Measurements from ENCODE around the gene SRPX.
A peak's percentile ranks its signal among the peaks of the same experiment; 100 is the strongest.

SRPX gene

DNA sequence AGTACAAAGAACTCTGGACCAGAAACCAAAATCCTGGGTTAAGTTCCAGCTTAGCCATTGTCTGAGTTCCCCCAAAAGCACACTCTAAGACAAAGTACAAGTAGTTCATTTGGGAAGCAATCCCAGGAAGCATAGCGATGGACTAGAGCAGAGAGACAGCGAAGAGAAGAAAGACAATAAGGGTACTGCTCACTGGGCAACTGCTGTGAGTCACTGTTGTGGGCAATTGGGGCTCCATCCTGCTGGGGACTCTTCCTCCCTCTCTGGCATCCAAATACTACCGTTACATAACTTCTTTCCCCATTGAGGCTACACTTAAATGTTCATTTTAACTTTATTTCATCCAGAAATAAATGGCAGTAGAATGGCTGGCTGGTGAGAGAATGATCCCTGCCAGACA, 14.1 kb downstream of the SRPX start:
- no peak for DNase-seq

DNA sequence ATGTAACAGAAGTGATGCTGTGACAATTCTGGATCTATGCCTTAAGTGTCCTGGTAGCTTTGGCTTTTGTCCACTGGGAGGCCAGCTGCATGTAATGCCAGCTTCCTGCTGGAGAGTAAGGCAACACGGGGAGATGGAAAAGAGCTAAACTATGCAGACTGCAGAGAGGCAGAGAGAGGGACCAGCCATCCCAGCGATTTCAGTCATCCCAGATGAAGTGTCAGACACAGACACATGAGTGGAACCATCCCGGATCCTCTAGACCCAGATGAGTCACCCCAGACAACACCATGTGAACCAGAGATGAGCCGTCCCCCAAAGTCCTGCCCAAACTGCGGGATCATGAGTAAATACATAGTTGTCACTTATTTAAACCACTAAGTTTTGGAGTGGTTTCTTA, 14.6 kb downstream of the SRPX start:
- DNase-seq = no peak

DNA sequence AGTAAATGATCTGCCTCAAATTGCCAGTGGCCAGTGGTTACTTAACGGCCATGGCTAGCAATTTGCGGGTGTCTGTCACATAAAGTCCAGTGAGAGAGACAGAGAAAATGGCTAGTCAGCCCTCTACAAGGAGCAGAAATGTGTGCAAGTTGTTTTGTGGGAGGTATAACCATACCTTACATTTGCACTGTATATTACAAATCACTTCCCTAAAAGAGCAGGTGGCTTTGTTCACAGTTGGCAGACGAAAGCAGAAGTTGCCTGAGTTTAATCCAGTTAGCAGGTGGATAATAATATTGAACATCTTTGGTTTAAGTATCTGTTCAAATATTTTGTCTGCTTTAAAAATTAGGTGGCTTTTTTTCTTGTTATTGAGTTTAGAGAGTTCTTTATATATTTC, 15.6 kb downstream of the SRPX start:
- no peak for DNase-seq

DNA sequence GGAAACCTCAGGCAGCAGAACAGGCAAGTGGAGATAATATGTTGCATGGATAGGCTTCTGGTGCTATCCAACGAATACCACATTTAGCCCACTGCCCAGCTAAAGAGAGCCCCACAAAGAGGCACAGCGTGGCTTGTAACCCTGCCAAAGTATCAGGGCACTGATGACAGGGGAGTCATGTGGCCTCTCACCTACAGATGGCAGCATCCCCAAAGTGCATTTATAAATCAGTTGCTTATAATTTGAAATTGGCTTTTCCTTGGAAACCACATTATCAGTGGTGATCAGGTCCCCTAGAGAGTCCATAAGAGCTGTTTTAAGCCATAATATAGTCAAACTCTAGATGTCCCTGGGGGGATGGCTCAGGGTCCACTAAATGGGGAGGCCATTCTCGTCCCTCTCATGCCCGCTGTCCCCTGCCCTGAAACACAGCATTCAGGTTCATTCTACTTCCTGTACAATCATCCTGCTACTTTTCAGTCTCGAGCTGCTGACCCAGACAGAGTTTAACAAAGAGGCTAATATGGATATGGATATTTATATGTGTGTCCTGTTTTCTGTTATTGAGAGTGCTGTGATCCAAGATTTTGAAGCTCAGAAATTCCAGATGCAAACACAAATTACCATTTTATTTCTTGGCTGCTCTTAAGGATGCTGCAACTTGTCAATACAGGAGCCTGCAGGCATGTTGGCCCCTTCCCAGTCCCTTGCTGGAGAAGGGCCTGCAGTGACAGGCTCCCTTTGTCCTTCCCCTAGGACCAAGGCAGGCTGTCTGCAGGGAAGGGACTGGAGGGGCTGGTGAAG, 28.5 kb downstream of the SRPX start:
- no peak for DNase-seq

DNA sequence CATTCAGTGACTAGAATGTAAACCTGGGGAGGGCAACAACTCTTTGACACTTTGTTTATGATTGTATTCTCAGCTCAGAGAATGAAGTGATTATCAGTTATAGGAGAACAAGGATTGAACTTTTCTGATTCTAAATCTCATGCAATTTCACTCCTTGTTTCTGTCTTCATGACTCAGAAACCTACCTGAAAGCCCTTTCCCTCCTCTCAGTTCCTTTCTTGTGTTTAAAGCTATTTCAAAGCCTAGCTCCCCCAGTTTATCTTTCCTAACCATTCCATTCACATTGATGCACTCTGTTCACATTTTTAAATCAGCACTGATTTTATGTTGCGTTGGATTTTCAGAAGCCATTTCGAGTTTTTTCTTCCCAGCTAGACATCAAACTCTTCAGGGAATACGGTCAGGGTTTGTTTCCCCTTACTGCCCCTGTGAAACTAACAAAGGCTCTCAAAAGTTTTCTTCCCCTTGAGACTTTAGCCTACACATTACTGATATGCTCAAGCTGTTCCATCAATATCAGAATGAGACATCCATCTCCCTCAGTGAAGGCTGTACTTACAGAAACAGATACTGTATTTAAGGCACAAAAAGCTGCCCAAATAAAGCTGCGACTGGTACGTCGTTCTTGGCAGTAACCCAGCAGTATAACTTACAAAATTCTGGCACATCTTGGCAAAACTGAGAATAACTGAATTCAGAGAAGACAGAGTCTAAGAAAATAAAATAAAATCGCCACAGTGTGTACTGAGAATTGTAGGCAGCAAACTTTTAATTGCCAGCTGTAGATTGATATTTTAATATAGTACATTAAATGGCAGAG, 31.0 kb downstream of the SRPX start:
- DNase-seq = no peak

DNA sequence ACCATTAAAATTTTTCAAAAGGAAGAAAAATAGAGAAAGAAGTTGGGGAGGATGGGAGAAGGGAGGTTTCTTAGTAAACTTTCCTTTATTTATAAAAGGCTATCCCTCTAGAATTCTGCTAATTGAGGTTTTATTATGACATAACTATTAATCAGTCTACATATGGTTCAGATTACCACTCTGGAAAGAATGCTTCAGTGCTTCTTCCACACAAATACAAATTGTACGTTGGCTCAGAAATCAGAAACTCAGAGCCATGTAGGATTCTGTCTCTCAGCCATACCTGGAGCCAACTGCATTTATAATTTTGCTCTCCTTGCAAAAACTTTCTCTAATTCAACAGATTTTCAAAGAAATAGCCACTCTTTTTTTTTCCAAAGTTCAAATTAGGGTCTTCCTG, 37.1 kb downstream of the SRPX start:
- no peak for DNase-seq

DNA sequence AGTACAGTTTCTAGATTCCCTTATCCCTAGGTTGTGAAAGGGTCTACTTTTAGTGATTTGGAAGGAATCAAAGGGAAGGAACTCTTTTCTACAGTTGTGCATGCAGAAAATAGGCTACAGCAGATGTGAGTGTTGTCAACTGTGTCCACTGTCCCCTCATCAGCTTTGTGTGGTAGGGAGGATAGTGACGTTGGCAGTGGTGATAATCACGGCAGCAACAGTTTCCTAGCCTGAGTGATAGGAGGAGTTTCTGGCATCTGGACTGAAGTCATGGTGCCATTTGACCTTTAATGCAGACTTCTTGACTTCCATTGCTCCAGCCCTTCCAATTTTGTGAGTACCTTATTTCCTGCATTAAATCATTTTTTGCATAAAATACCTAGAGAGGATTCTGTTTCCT, 39.3 kb downstream of the SRPX start:
- DNase-seq = no peak

DNA sequence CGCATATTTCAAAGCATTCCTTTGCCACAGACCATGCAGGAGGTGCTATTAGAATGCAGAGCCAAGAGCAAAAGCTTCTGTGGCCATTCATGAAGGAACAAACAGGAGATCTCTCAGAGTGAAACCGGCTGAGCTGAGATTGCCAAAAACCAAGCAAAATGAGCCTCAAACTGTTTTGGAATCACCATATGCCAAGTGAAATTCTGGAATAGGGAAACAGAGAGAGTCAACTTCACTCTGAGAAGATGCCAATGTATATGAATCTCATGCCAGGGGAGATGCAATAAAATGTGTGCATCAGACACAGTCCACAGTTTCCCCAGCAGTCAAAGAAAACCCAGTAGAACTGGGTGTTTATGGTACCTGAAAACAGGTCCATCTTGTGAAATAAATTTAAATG, 42.3 kb downstream of the SRPX start:
- DNase-seq = no peak

DNA sequence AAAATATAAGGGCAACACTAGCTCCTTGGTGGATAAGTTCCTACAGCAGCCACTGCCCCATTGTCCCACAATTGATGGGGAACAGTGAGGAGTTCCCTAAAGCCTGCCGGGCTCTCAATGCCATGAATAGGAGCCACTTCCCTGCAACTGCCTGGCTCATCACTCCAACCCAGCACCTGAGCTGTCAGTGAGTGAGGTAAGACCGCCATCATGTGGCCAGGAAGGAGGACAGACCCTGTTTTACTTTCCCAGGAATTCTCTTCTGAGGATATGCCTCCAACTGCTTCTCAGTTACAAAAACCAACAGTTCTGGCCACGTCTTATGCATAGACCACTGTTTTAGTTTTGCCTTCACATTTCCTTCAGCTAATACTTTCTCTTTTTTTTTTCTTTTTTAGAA, 45.5 kb downstream of the SRPX start:
- no peak for DNase-seq

DNA sequence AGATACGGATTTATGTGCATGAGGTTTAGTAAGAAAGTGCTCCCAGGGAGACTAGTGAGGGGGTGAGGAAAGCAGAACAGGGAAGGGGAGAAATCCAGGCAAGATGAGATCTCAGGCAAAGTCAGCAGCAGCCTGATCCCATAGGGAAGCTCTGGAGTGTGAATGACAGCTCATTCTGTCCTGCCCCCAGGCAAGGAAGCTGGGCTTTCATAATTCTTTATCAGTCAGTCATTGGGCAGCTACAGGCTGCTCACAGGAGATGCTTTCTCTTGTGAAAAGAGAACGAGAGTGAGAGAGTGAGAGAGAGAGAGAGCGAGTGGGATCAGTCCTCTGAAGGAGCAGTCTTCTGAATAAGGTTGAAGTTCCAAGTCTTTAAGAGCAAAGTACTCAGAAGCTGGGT, 48.1 kb downstream of the SRPX start:
- no peak for DNase-seq

DNA sequence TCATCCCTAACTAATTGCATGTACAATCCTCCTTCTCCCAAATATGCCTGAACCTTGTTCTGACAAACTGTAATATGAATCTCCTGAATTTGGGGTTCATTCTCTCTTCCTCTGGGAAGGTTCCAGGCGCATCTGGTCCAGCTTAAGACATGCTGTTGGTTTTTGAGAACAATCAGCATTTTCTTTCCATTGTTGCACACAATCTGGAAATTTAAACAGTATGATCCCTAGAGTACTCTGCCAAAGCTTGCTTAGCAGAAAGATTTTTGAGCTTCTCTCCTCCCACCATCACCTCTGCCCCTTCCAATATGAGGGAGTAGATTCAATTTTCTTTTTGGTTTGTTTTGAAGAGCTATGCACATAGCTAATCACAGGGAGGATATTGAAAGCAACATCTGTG, 50.1 kb downstream of the SRPX start:
- DNase-seq = no peak

DNA sequence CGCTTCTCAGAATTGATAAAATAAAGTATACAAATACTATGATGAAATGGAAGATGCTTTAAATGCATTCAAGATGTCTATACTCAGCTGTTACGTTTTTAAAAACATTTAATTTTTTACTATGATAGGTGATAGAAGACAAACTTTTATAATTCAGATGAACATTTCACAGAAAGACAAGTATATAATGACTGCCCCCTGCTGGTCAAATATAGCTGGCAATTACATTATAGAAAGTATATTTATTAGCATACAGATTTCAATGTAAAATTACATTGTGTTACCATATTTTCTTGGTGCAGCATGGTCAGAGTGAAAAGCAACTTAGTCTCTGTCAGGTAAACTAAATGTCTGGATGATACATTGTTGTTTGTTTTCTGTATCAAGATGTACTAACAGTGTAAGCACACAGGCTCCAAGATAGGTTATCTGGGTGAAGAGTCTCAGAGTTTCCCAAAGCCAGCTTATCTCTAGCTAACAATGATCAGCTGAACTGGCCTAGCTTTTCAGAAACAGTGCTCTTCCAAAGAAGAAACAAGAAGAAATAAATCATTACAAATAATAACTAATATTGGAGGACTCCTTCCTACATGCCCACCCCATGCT, 54.1 kb downstream of the SRPX start:
- DNase-seq = peak; percentile 21

DNA sequence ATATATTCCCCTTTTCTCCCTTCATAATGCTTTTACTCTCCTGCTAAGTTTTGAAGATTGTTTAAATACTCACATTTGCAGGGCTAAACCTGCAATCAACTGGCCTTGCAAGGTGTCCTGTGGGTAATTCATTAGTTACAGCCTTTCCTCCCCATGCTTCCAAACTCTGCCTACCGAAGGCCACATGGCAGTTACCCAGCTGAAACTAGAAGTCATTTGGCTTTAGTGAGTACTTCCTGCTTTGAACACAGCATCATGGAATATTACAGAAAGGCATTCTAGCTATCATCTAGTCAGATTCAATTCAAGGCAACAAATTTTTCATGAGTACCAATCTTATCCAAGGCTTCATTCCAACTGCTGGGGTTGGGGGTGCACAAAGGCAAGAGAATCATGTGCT, 55.6 kb downstream of the SRPX start:
- DNase-seq = no peak

DNA sequence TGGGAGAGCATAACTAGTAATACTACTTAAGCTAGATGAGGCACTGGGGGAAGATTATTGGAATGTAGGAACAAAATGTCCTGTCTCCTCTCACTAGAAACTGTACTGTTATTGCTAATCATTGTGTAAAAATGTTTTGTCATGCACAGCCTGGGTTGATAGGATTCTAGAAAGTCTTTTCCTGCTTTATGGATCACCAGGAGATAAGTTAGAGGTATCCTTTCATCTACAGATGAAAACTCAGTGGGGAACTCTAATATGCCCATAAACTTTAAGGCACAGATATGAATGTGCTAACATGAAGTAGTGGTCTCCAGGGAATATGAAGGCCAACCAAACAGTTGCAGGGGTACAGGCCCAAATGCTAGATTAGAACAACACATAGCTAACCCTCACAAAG, 57.5 kb downstream of the SRPX start:
- no peak for DNase-seq

DNA sequence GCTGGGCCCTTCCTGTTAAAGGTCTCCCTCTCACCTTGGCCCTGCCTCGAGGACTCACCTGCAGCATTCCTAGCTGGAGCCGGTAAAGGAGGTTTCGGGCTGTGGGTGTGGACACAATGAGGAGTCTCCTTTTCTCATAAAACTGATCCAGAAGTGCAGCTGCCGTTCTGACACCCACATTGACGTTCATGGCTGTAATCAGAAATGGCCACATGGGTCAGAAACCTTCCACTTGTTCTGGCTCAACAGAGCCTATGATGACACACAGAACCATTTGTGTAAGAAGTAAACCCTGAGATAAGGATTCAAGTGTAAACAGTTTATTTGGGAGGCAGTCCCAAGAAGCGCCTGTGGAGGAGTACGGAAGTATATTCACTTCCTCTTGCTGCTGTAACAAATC, 63.8 kb downstream of the SRPX start:
- DNase-seq = no peak

DNA sequence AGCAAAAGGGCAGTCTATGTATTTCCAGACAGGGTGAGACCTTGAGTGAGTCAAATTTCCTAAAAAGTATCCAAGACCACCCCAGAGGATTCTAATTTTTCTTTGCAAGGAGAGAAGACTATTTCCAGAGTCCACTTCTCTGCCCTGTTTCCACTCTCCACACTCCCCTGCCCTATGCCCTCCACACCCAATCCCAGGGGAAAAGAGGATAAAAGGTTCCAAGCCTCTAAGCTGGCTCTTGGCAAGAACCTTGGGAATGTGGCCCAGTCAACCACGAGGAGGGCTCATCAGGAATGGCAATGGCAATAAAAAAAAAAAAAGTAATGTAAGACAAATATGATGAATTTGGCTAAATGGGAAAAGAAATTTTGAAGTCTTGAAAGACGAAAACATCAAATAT, 65.9 kb downstream of the SRPX start:
- no peak for DNase-seq

DNA sequence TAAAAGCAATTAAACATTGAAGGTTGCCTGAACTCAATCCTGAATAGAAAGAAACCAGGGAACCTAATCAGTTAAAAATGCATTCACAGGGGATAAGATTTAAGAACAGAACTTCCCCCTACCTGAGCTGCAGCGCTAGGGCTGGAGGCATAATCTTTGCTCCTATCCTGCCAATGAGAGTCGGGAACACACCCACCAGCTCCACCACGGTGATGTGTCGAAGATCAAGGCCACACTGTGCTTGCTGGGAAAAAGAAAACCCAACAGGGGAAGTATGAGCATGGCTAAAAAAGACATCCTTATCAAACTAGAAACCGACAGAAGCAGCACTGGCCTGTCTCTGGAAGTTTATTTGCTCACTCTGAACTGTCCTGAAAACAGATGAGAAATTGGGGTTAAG, 66.3 kb downstream of the SRPX start:
- DNase-seq = no peak

DNA sequence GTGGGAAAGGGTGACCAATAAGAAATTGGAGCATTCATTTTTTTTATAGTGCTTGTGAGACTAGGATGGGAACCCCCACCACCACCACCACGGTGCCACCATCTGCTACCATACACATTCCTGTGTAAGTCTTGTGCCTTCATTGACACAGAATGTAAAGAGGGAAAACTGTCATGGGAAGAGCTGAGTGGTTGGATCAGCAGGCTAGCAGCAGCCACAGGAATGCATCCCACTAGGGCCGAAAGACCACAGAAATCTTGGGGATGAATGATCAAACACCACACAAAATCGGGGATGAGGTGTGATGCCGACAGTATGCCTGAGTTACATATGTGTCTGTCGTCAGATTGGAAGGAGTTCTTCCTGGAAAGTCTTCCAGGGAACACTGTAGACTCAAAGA, 69.2 kb downstream of the SRPX start:
- no peak for DNase-seq

DNA sequence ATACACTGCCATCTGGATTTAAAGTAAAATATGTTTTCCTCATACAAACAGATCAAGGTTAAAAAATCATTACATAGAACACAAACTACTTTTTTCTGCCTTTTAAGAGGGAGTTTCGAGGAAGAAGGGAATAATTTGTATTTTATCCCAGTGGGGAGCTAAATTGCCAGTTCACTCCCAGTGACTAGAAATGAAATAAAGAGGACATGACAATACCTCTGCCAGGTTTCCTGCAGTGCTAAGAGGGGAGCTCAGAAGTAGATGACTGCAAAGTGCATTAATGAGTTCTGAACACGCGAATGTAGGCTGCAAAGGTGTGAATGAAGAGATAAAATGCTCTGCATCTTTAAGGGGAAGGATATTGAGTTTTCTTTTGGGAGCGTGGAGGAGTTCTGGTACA, 69.7 kb downstream of the SRPX start:
- DNase-seq = no peak

DNA sequence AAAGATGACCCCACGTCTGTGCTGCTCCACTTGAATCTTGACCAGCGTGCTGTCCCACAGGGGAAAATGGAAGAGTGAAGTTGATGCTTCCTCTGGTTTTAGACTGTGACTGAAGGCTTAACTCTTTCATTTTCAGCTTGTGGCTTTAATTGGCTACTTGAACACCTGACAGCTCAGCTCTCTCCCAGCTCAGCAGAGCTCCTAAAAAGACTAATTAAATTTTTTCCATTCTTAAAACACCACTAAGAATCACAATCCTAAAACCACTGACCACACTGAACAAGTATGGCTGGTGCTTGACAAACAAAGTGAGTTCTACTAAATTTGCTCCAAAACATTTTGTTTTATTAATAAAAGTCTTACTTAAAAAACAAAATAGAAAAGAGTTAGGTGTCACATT, 71.7 kb downstream of the SRPX start:
- DNase-seq = no peak

DNA sequence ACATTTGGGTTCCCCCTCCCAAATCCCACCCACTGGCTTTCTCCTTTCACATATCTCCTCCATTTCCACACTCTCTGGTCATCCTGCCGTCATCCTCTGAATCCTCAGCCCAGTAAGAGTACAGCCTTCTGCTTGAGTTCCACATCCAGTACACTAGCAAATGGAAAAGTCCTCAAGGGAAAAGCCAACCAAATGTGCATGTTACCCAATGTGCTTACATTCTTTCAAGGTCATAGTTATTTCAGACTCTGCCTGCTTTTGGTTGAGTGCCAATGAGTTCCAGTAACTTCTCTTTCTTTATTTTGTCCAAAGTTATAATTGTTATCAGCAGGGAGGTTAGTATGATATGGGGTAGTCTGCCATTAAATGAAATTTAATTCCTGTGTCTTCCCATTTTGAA, 78.1 kb downstream of the SRPX start:
- DNase-seq = no peak

DNA sequence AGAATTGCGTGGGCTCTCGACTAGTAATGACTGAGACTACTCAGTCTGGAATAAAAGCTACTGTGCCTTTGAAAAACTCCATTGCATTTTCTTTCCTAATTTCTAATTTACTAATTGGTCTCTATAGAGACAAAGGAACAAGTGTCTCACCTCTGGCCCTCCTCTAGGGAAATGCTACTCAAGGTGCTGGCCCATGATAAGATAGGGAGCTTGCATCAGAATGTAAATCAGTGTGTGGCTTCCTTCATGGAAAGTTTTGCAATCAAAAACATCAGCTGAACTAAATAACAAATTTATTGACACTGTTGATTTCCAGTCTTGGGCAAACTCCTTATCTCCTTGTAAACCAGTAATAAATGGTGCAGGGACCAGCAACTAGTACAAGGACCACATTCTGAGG, 81.8 kb downstream of the SRPX start:
- DNase-seq = no peak

DNA sequence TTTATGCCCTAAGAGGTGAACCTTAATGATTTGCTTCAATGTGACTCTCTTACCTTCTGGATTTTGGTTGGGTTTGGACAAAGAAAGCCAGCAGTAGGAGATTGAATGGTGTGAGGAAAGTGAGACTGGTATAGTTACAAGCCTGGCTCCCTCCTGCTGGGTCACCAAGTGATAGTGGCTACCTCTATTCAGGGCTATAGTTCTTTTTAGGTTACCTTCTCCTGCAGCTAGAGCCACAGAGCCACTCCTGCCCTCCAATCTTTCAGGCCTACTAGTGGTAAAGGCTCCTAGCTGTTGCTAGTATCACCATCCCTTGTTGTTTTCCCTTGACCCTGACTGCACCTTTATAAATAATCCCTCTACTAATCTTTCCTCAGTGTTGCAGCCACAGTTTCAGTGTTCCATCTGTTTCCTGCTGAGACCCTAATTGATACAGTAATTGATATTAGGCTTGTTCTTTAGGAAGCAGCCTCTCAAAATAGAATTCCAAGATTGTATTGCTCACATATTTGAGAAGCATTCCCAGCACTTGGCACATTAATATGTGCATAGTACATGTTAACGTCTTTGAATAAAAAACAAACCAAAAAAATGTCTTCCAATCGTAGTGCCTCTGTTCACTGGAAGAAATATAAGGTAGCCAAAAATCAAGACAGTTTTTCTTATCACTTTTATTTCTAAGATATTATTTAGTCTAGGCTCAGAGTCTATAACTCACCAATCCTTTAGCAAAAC, 82.3 kb downstream of the SRPX start:
- DNase-seq = no peak

Measured in CD4-positive, alpha-beta T cell treated with Interleukin-6 for 4 hours (primary cell).